Measurements from ENCODE around the gene DEAF1.

DEAF1 gene

GRCh38 chr11:601573-602245, 93.3 kb downstream of the DEAF1 start:
- no peak for DNase-seq (ENCODE audit: extremely low read depth, low read depth)
- no peak for TF ChIP-seq CTCF (IDR thresholded peaks at IDR 0.05; ENCODE audit: low read depth, low read length, missing control alignments)
- no peak overlapping the region for H3K4me3 ChIP-seq (replicated peaks; ENCODE audit: low read depth, low read length)

GRCh38 chr11:598005-598680, 96.9 kb downstream of the DEAF1 start:
- DNase-seq (ENCODE audit: extremely low read depth, low read depth) = no peak
- H3K4me3 ChIP-seq (replicated peaks; ENCODE audit: low read depth, low read length) = no peak overlapping the region
- no peak for TF ChIP-seq CTCF (IDR thresholded peaks at IDR 0.05; ENCODE audit: low read depth, low read length, missing control alignments)

- no peak overlapping the region for H3K4me3 ChIP-seq (replicated peaks; ENCODE audit: low read depth, low read length)
- no peak for TF ChIP-seq CTCF (IDR thresholded peaks at IDR 0.05; ENCODE audit: low read depth, low read length, missing control alignments)
- DNase-seq (ENCODE audit: extremely low read depth, low read depth) = no peak
Measured at GRCh38 chr11:597166-597725, 97.8 kb downstream of the DEAF1 start.

GRCh38 chr11:596374-596773, 98.6 kb downstream of the DEAF1 start:
- DNase-seq (ENCODE audit: extremely low read depth, low read depth) = no peak
- H3K4me3 ChIP-seq (replicated peaks; ENCODE audit: low read depth, low read length) = no peak overlapping the region
- TF ChIP-seq CTCF (IDR thresholded peaks at IDR 0.05; ENCODE audit: low read depth, low read length, missing control alignments) = no peak

- no peak for TF ChIP-seq CTCF (IDR thresholded peaks at IDR 0.05; ENCODE audit: low read depth, low read length, missing control alignments)
Measured at GRCh38 chr11:595400-595799, 99.6 kb downstream of the DEAF1 start.

More at GRCh38 chr11:595400-595799, 99.6 kb downstream of the DEAF1 start:
- DNase-seq (ENCODE audit: extremely low read depth, low read depth) = no peak
- H3K4me3 ChIP-seq (replicated peaks; ENCODE audit: low read depth, low read length) = no peak overlapping the region

Measured in HFF-Myc (cell line).